GM23338 (cell line): ENCODE results near the gene ADD1. TPM values are rescaled to one million over a fixed set of nuclear protein-coding genes. Genes with fewer than 3 reads are reported as not detected.

Source experiments
- ATAC-seq: fragments of 200-7000 bp; cut with Tn5 transposase; 3 replicates; pipeline ENCODE4 v1.9.1; 2020
- DNase-seq: peaks from one replicate; pipeline ENCODE4 v3.0.0-alpha.2; 2015; ENCODE audit warnings: low spot score
- H2AFZ ChIP-seq: fragments of 200-600 bp; sonication (generic); 2 replicates; pipeline ENCODE4 v1.8.0; 2016; ENCODE audit warnings: antibody characterized with exemption, mild to moderate bottlenecking, moderate library complexity
- H3F3A ChIP-seq: fragments of 200-600 bp; sonication (generic); replicated peaks from 2 replicates; pipeline ENCODE4 v1.8.0; 2017; ENCODE audit warnings: antibody characterized with exemption, mixed run types, low read depth
- H3K27ac ChIP-seq: fragments of 200-600 bp; sonication (generic); 2 replicates; pipeline ENCODE4 v1.6.1; 2016; ENCODE audit warnings: low read depth
- H3K27me3 ChIP-seq: fragments of 200-600 bp; sonication (generic); 2 replicates; pipeline ENCODE4 v1.8.0; 2016; ENCODE audit warnings: mild to moderate bottlenecking, mixed run types, moderate library complexity; ENCODE audit not compliant: insufficient read depth
- H3K36me3 ChIP-seq: fragments of 200-600 bp; sonication (generic); 2 replicates; pipeline ENCODE4 v1.8.0; 2016; ENCODE audit warnings: mild to moderate bottlenecking; ENCODE audit not compliant: insufficient read depth
- H3K4me1 ChIP-seq: fragments of 200-600 bp; sonication (generic); 2 replicates; pipeline ENCODE4 v1.8.0; 2016; ENCODE audit warnings: mild to moderate bottlenecking, moderate library complexity; ENCODE audit not compliant: insufficient read depth
- H3K4me2 ChIP-seq: fragments of 200-600 bp; sonication (generic); 2 replicates; pipeline ENCODE4 v1.7.1; 2017; ENCODE audit warnings: mixed run types
- H3K4me3 ChIP-seq: fragments of 200-600 bp; sonication (generic); 2 replicates; pipeline ENCODE4 v1.6.1; 2016; ENCODE audit warnings: mixed run types
- H3K79me2 ChIP-seq: fragments of 200-600 bp; sonication (generic); replicated peaks from 2 replicates; pipeline ENCODE4 v1.8.0; 2017; ENCODE audit warnings: mild to moderate bottlenecking; ENCODE audit not compliant: insufficient read depth
- H3K9me2 ChIP-seq: fragments of 200-600 bp; sonication (generic); 2 replicates; pipeline ENCODE4 v1.8.0; 2017; ENCODE audit not compliant: insufficient read depth
- H4K20me1 ChIP-seq: fragments of 200-600 bp; sonication (generic); replicated peaks from 2 replicates; pipeline ENCODE4 v1.8.0; 2017; ENCODE audit warnings: mild to moderate bottlenecking; ENCODE audit not compliant: insufficient read depth
- H3K27ac Mint-ChIP-seq: 2 replicates; pipeline ENCODE4 v1.8.0; 2020; ENCODE audit warnings: inconsistent platforms, mild to moderate bottlenecking, moderate library complexity, mixed read lengths
- H3K27me3 Mint-ChIP-seq: 3 replicates; pipeline ENCODE4 v1.8.0; 2022; ENCODE audit warnings: low read depth, mild to moderate bottlenecking, moderate library complexity, mixed read lengths, inconsistent platforms; ENCODE audit not compliant: insufficient read depth, poor library complexity
- H3K36me3 Mint-ChIP-seq: 3 replicates; pipeline ENCODE4 v1.8.0; 2021; ENCODE audit warnings: low read depth, mild to moderate bottlenecking, inconsistent platforms, moderate library complexity, mixed read lengths
- H3K4me1 Mint-ChIP-seq: 3 replicates; pipeline ENCODE4 v1.8.0; 2020; ENCODE audit warnings: mild to moderate bottlenecking, inconsistent platforms, mixed read lengths
- H3K4me3 Mint-ChIP-seq: 3 replicates; pipeline ENCODE4 v1.8.0; 2021; ENCODE audit warnings: moderate library complexity, mild to moderate bottlenecking, inconsistent platforms, mixed read lengths
- H3K9me3 Mint-ChIP-seq: 3 replicates; pipeline ENCODE4 v1.8.0; 2020; ENCODE audit warnings: moderate library complexity, mild to moderate bottlenecking, inconsistent platforms, mixed read lengths
- CREB1 ChIP-seq: fragments of 250-450 bp; sonication (Bioruptor Pico); IDR thresholded peaks from 2 replicates; pipeline ENCODE4 v1.5.0; 2020; ENCODE audit warnings: low read depth, mild to moderate bottlenecking, moderate library complexity
- CTCF ChIP-seq, 2 experiments: fragments of 200-600 bp in 1 of 2; sonication (generic) in 1 of 2; conservative IDR thresholded peaks; 2 replicates each; pipeline versions ENCODE4 v1.5.1 to v1.6.1; 2016 to 2017; ENCODE audit warnings: antibody characterized with exemption in 2 of 2, low read depth in 2 of 2, mild to moderate bottlenecking in 2 of 2, moderate library complexity in 1 of 2
- ETS1 ChIP-seq: IDR thresholded peaks from 2 replicates; pipeline ENCODE4 v1.6.1; 2016; ENCODE audit warnings: antibody characterized with exemption
- EZH2 ChIP-seq: fragments of 200-600 bp; sonication (generic); IDR thresholded peaks from one replicate; pipeline ENCODE4 v1.8.0; 2017; ENCODE audit warnings: antibody characterized with exemption, mild to moderate bottlenecking, low read depth; ENCODE audit not compliant: unreplicated experiment
- EZH2phosphoT487 ChIP-seq: fragments of 200-600 bp; sonication (generic); IDR thresholded peaks from one replicate; pipeline ENCODE4 v1.8.1; 2018; ENCODE audit warnings: antibody characterized with exemption; ENCODE audit not compliant: unreplicated experiment
- JUNB ChIP-seq: IDR thresholded peaks from one replicate; pipeline ENCODE4 v1.6.1; 2016; ENCODE audit warnings: antibody characterized with exemption; ENCODE audit not compliant: unreplicated experiment
- NANOG ChIP-seq: IDR thresholded peaks from 2 replicates; pipeline ENCODE4 v1.6.1; 2016; ENCODE audit warnings: antibody characterized with exemption, borderline replicate concordance
- POLR2AphosphoS5 ChIP-seq: IDR thresholded peaks from 2 replicates; pipeline ENCODE4 v1.6.1; 2016; ENCODE audit warnings: antibody characterized with exemption, low read depth
- STAT1 ChIP-seq: IDR thresholded peaks from one replicate; pipeline ENCODE4 v1.6.1; 2016; ENCODE audit warnings: antibody characterized with exemption; ENCODE audit not compliant: unreplicated experiment
- ZNF114 ChIP-seq: fragments of 250-450 bp; sonication (Bioruptor Pico); IDR thresholded peaks from 2 replicates; pipeline ENCODE4 v1.5.0; 2020; ENCODE audit warnings: mild to moderate bottlenecking, moderate library complexity
- ZNF331 ChIP-seq: fragments of 250-450 bp; sonication (Bioruptor Pico); IDR thresholded peaks from 2 replicates; pipeline ENCODE4 v1.5.0; 2020; ENCODE audit warnings: low read depth, mild to moderate bottlenecking, moderate library complexity
- polyA plus RNA-seq: library from polyadenylated mRNA; unstranded; fragments of >200 nt; fragmentation: Nextera tagmentation; extraction: Ambion mirVana; gene quantifications from 2 replicates; pipeline ENCODE4 v1.2.1, GENCODE V29; 2016
- total RNA-seq: library from RNA; depleted of rRNA; stranded (reverse); fragments of >200 nt; shearing (Covaris generic); gene quantifications from 2 replicates; pipeline ENCODE4 v1.2.3, GENCODE V29; 2014
- TF ChIP-seq, protein P1 (sequence below): fragments of 250-450 bp; sonication (Bioruptor Pico); IDR thresholded peaks from 2 replicates; pipeline ENCODE4 v1.5.0; 2020; ENCODE audit warnings: mild to moderate bottlenecking, moderate library complexity

Gene ADD1
- total and polyA plus RNA-seq, 2 experiments from 2014 or later: 126 to 144 TPM

- TF ChIP-seq ZNF331 (CRISPR knock-in tag): no peak
- TF ChIP-seq ETS1: no peak
- TF ChIP-seq EZH2phosphoT487: no peak
- TF ChIP-seq CREB1 (CRISPR knock-in tag): no peak
- no peak for TF ChIP-seq STAT1
Observed at GRCh38 chr4:2828758-2829181, 14.9 kb upstream of the ADD1 start (continued).

DNA sequence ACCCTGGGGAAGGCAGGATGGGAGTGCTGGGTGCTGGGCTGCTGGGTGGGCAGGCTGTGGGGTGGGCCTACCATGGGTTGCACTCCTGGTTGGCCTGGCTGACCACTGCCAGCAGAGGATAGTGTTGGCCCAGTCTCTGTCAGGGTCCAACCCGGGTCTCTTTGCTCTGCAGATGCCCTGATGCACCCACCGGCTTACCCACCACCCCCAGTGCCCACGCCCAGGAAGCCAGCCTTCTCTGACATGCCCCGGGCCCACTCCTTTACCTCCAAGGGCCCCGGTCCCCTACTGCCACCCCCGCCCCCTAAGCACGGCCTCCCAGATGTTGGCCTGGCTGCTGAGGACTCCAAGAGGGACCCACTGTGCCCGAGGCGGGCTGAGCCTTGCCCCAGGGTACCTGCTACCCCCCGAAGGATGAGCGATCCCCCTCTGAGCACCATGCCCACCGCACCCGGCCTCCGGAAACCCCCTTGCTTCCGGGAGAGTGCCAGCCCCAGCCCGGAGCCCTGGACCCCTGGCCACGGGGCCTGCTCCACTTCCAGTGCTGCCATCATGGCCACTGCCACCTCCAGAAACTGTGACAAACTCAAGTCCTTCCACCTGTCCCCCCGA is 14.2 kb upstream of the ADD1 start:
- H3K9me3 Mint-ChIP-seq: peaks cover 3% of the 10 kb centered on the region; the same call in 2 of the 3 replicates
- H3K27ac Mint-ChIP-seq: no peak overlapping the region
- peaks cover 37% of the 10 kb centered on the region for H3K36me3 Mint-ChIP-seq
- Histone ChIP-seq H3K4me1 (no peaks in the 10 kb centered on the region), H3K27me3 (no peaks in the 10 kb centered on the region), H3K79me2 (no peaks in the 10 kb centered on the region), H3K9me2 (no peaks in the 10 kb centered on the region), H3K4me3 (no peak overlapping the region), H3K36me3 (no peaks in the 10 kb centered on the region), H2AFZ (no peak overlapping the region), H4K20me1 (no peaks in the 10 kb centered on the region), H3K4me2 (no peak overlapping the region), H3F3A (0 out of 2 replicates have a peak, but pooled peaks cover 7% of the 10 kb centered on the region), H3K27ac (no peak overlapping the region)
- ATAC-seq: no peak
- no peaks in the 10 kb centered on the region for H3K4me1 Mint-ChIP-seq
- DNase-seq: no peak
- peaks cover 2% of the 10 kb centered on the region for H3K27me3 Mint-ChIP-seq
- no peak overlapping the region for H3K4me3 Mint-ChIP-seq
- TF ChIP-seq CTCF (conservative IDR thresholded peaks at IDR 0.05; ENCODE audit: low read depth in 2 of 2): no peak
- TF ChIP-seq JUNB: no peak
- no peak for TF ChIP-seq POLR2AphosphoS5
- no peak for TF ChIP-seq ETS1
- TF ChIP-seq, protein P1, sequence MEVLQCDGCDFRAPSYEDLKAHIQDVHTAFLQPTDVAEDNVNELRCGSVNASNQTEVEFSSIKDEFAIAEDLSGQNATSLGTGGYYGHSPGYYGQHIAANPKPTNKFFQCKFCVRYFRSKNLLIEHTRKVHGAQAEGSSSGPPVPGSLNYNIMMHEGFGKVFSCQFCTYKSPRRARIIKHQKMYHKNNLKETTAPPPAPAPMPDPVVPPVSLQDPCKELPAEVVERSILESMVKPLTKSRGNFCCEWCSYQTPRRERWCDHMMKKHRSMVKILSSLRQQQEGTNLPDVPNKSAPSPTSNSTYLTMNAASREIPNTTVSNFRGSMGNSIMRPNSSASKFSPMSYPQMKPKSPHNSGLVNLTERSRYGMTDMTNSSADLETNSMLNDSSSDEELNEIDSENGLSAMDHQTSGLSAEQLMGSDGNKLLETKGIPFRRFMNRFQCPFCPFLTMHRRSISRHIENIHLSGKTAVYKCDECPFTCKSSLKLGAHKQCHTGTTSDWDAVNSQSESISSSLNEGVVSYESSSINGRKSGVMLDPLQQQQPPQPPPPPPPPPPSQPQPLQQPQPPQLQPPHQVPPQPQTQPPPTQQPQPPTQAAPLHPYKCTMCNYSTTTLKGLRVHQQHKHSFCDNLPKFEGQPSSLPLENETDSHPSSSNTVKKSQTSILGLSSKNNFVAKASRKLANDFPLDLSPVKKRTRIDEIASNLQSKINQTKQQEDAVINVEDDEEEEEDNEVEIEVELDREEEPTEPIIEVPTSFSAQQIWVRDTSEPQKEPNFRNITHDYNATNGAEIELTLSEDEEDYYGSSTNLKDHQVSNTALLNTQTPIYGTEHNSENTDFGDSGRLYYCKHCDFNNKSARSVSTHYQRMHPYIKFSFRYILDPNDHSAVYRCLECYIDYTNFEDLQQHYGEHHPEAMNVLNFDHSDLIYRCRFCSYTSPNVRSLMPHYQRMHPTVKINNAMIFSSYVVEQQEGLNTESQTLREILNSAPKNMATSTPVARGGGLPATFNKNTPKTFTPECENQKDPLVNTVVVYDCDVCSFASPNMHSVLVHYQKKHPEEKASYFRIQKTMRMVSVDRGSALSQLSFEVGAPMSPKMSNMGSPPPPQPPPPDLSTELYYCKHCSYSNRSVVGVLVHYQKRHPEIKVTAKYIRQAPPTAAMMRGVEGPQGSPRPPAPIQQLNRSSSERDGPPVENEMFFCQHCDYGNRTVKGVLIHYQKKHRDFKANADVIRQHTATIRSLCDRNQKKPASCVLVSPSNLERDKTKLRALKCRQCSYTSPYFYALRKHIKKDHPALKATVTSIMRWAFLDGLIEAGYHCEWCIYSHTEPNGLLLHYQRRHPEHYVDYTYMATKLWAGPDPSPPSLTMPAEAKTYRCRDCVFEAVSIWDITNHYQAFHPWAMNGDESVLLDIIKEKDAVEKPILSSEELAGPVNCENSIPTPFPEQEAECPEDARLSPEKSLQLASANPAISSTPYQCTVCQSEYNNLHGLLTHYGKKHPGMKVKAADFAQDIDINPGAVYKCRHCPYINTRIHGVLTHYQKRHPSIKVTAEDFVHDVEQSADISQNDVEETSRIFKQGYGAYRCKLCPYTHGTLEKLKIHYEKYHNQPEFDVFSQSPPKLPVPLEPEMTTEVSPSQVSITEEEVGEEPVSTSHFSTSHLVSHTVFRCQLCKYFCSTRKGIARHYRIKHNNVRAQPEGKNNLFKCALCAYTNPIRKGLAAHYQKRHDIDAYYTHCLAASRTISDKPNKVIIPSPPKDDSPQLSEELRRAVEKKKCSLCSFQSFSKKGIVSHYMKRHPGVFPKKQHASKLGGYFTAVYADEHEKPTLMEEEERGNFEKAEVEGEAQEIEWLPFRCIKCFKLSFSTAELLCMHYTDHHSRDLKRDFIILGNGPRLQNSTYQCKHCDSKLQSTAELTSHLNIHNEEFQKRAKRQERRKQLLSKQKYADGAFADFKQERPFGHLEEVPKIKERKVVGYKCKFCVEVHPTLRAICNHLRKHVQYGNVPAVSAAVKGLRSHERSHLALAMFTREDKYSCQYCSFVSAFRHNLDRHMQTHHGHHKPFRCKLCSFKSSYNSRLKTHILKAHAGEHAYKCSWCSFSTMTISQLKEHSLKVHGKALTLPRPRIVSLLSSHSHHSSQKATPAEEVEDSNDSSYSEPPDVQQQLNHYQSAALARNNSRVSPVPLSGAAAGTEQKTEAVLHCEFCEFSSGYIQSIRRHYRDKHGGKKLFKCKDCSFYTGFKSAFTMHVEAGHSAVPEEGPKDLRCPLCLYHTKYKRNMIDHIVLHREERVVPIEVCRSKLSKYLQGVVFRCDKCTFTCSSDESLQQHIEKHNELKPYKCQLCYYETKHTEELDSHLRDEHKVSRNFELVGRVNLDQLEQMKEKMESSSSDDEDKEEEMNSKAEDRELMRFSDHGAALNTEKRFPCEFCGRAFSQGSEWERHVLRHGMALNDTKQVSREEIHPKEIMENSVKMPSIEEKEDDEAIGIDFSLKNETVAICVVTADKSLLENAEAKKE: no peak
- TF ChIP-seq ZNF114 (CRISPR knock-in tag): no peak
- no peak for TF ChIP-seq EZH2
- TF ChIP-seq NANOG: no peak
- TF ChIP-seq ZNF331 (CRISPR knock-in tag): no peak
